Gastrocnemius medialis (tissue), 4 donors: ENCODE data around the gene DCHS1. TPM values are rescaled to one million over a fixed set of nuclear protein-coding genes. Genes with fewer than 3 reads are reported as not detected.

Experiments
- ATAC-seq, 2 donors: fragments of 150-250 bp; one replicate each; pipeline ENCODE4 v1.9.1; 2016
- DNase-seq, 2 donors: peaks; one replicate each; pipeline ENCODE4 v3.0.0-alpha.2; 2019
- H3K27ac ChIP-seq, 4 donors: fragments of 200-600 bp; sonication (generic); 1 replicate in 1 of 4; 2 replicates in 3 of 4; pipeline ENCODE4 v1.5.1; 2016 to 2018; ENCODE audit warnings: mild to moderate bottlenecking in 2 of 4, moderate library complexity in 1 of 4
- H3K27me3 ChIP-seq, 3 donors: fragments of 200-600 bp; sonication (generic) in 2 of 3; 1 replicate in 1 of 3; 2 replicates in 2 of 3; pipeline versions ENCODE4 v1.5.1 to v1.6.0; 2016 to 2019; ENCODE audit warnings: mild to moderate bottlenecking in 1 of 3, moderate library complexity in 1 of 3
- H3K36me3 ChIP-seq, 2 donors: fragments of 200-600 bp; sonication (generic) in 1 of 2; one replicate each; pipeline ENCODE4 v1.5.1; 2017 to 2018
- H3K4me1 ChIP-seq, 2 donors: fragments of 200-600 bp; sonication (generic) in 1 of 2; one replicate each; pipeline ENCODE4 v1.5.1; 2016 to 2017; ENCODE audit warnings: mild to moderate bottlenecking in 2 of 2
- H3K4me3 ChIP-seq, 4 donors: fragments of 200-600 bp; sonication (generic) in 3 of 4; 1 replicate in 1 of 4; 2 replicates in 3 of 4; pipeline ENCODE4 v1.5.1; 2016 to 2019; ENCODE audit warnings: mild to moderate bottlenecking in 2 of 4
- H3K9me3 ChIP-seq, 3 donors: fragments of 200-600 bp; sonication (generic) in 2 of 3; 1 replicate in 1 of 3; 2 replicates in 2 of 3; pipeline ENCODE4 v1.5.1; 2016 to 2019
- POLR2A ChIP-seq, 2 donors: fragments of 450-650 bp; IDR thresholded peaks; one replicate each; pipeline ENCODE4 v1.6.1; 2017; ENCODE audit warnings: antibody characterized with exemption in 2 of 2, mild to moderate bottlenecking in 2 of 2, moderate library complexity in 2 of 2
- in situ Hi-C, 4 donors: fragments of 200-750 bp; cut with MboI; loops; one replicate each; pipeline versions ENCODE4 v1.15.0 to v1.8.0; 2017; ENCODE audit warnings: low sequenced_read_pairs in 4 of 4
- intact Hi-C: fragments of 100-400 bp; cut with DNase I; formaldehyde crosslinking; loops from one replicate; pipeline ENCODE4 v1.15.1; 2023; ENCODE audit warnings: low total_unique reads
- total RNA-seq, 4 donors: library from RNA; depleted of rRNA; stranded (reverse); fragments of >200 nt; gene quantifications; one replicate each; pipeline versions ENCODE4 v1.1.0 to v1.2.3, GENCODE V29; 2016
- TF ChIP-seq, protein P1 (sequence below), 5 experiments: fragments of 450-650 bp in 3 of 5; fragments of 200-600 bp in 2 of 5; sonication (generic) in 2 of 5; IDR thresholded peaks in 4 of 5; conservative IDR thresholded peaks in 1 of 5; 1 replicate in 4 of 5; 2 replicates in 1 of 5; pipeline ENCODE4 v1.5.1; 2016 to 2019; ENCODE audit warnings: antibody characterized with exemption in 5 of 5, mild to moderate bottlenecking in 3 of 5, moderate library complexity in 3 of 5

Gene DCHS1
- total RNA-seq, 4 donors from 2014 or later: 1.5 to 3.8 (median 2.8) TPM

DNA sequence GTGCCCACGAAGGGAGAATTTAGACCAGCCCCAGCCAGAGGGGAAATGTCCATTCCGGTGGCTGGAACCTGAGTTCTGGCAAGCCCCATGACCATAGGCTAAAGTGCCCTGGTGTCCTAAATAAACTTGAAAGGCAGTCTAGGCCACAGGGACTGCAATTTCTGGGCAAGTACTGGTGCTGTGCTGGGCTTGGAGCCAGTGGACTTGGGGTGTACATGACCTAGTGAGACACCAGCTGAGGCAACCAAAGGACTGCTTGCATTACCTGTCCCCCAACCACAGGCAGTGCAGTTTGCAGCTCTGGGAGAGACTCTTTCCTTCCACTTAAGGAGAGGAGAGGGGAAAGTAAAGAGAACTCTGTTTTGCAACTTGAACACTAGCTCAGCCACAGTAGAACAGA, 75.9 kb downstream of the DCHS1 start:
- TF ChIP-seq, protein P1, sequence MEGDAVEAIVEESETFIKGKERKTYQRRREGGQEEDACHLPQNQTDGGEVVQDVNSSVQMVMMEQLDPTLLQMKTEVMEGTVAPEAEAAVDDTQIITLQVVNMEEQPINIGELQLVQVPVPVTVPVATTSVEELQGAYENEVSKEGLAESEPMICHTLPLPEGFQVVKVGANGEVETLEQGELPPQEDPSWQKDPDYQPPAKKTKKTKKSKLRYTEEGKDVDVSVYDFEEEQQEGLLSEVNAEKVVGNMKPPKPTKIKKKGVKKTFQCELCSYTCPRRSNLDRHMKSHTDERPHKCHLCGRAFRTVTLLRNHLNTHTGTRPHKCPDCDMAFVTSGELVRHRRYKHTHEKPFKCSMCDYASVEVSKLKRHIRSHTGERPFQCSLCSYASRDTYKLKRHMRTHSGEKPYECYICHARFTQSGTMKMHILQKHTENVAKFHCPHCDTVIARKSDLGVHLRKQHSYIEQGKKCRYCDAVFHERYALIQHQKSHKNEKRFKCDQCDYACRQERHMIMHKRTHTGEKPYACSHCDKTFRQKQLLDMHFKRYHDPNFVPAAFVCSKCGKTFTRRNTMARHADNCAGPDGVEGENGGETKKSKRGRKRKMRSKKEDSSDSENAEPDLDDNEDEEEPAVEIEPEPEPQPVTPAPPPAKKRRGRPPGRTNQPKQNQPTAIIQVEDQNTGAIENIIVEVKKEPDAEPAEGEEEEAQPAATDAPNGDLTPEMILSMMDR (IDR thresholded peaks at IDR 0.05 in 4 of 5, conservative IDR thresholded peaks at IDR 0.05 in 1 of 5): no peak
- no peak for TF ChIP-seq POLR2A (IDR thresholded peaks at IDR 0.05)
- H3K9me3 ChIP-seq: peaks cover 0 to 11% (median 0%) of the 10 kb centered on the region in 3 donors
- DNase-seq: no peak
- H3K27me3 ChIP-seq: no peaks in the 10 kb centered on the region
- intact Hi-C loops (no loop called here), in situ Hi-C loops (no loop called here)
- peaks cover 0 to 9% of the 10 kb centered on the region in 2 donors for H3K4me1 ChIP-seq
- H3K27ac ChIP-seq: no peak overlapping the region
- H3K4me3 ChIP-seq: no peak overlapping the region
- ATAC-seq: no peak
- H3K36me3 ChIP-seq: no peaks in the 10 kb centered on the region

DNA sequence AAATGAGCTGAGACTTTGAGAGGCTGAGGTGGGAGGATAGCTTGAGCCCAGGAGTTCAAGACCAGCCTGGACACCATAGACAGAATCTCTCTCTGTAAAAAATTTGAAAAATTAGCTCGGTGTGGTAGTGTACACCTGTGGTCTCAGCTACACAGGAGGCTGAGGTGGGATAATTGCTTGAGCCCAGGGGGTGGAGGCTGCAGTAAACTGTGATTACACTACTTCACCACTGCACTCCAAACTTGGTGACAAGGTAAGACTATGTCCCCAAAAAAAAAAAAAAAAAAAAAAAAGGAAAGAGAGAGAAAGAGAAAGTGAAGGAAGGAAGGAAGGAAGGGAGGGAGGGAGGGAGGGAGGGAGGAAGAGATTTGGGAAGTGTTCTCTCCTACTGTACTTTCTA, 77.5 kb downstream of the DCHS1 start:
- Histone ChIP-seq H3K4me1 (peaks cover 0 to 9% of the 10 kb centered on the region in 2 donors), H3K27me3 (no peaks in the 10 kb centered on the region), H3K4me3 (no peak overlapping the region), H3K9me3 (no peaks in the 10 kb centered on the region), H3K36me3 (peaks cover 0 to 3% of the 10 kb centered on the region in 2 donors), H3K27ac (no peak overlapping the region)
- DNase-seq: no peak
- TF ChIP-seq, protein P1 (IDR thresholded peaks at IDR 0.05 in 4 of 5, conservative IDR thresholded peaks at IDR 0.05 in 1 of 5): no peak
- TF ChIP-seq POLR2A (IDR thresholded peaks at IDR 0.05): no peak
- intact Hi-C loops (no loop called here), in situ Hi-C loops (no loop called here)
- ATAC-seq: no peak

DNA sequence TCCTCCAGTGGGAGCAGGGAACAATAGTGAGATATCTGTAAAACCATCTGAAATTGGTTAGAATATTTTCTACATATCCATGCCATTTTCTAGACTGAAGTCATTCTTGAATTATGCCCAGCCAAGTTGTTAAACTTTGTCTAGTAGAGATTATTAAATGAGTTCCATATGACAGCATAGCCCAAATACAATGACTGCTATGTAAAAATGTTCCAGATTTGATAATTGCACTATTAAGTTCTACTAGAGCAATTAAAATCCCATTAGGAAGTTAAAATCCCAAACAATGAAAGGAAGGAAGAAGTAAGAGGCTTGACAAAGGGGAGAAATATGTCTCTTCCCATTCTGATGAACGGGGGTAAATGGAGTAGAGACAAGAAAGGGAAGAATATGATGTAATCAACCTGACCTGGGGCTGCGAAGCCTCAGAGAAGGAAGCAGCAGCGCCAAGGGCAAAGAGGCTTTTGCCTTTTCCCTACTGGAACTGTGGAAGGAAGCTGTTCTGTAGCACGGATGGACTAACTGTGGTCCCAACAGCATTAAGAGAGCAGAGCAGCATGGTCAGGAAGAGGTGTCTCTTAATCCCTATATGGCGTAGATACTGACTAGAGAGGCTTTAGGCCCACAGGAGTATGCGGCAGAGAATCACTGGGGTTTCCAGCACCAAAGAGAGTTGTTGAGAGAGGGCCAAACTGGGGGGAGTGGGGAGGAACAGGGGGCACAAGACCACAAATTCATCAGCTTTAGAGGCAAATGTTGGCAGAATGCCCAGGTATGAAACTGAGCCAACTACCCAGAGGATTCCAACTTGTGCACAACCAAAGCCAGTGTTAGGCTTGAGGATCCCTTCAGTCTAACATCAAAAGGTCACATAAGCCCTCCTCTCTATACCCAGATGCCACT, 78.9 kb downstream of the DCHS1 start:
- no peak for ATAC-seq

DNA sequence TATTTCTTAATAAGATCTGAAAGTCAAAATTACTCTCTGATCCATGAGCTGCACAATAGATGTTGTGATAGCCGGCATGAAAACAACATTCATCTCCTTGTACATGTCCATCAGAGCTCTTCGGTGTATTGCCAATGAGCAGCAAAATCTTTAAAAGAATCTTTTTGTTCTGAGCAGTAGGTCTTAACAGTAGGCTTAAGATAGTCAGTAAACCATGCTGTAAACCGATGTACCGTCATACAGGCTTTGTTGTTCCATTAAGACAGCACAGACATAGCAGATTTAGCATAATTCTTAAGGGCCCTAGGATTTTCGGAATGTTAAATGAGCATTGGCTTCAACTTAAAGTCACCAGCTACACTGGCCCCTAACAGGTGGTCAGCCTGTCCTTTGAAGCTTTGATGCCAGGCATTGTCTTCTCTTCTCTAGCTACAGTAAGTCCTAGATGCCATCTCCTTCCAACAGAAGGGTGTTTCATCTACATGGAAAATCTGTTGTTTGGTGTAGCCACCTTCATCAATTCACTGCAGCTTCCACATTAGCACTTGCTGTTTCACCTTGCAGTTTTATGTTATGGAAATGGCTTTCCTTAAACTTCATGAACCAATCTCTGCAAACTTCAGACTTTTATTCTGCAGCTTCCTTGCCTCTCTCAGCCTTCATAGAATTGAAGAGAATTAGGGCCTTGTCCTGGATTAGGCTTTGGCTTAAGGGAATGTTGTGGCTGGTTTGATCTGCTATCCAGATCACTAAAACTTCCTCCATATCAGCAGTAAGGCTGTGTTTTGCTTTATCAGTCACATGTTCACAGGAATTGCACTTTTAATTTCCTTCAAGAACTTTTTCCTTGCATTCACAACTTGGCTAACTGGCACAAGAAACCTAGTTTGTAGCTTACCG, 80.5 kb downstream of the DCHS1 start:
- H3K4me1 ChIP-seq: peaks cover 6 to 9% of the 10 kb centered on the region in 2 donors
- H3K27me3 ChIP-seq: no peaks in the 10 kb centered on the region
- intact Hi-C loops: no loop called here

More for the DNA sequence above, 78.9 kb downstream of the DCHS1 start:
- in situ Hi-C loops (no loop called here), intact Hi-C loops (no loop called here)
- no peaks in the 10 kb centered on the region for H3K27me3 ChIP-seq
- DNase-seq: no peak
- peaks cover 1 to 9% of the 10 kb centered on the region in 2 donors for H3K4me1 ChIP-seq
- no peaks in the 10 kb centered on the region for H3K9me3 ChIP-seq
- H3K27ac ChIP-seq: peak overlapping the region; percentile 16 to 59 (median 22)
- no peak for TF ChIP-seq POLR2A (IDR thresholded peaks at IDR 0.05)
- TF ChIP-seq, protein P1 (IDR thresholded peaks at IDR 0.05 in 4 of 5, conservative IDR thresholded peaks at IDR 0.05 in 1 of 5): no peak
- H3K4me3 ChIP-seq: no peak overlapping the region
- peaks cover 0 to 3% of the 10 kb centered on the region in 2 donors for H3K36me3 ChIP-seq

More for the DNA sequence above, 80.5 kb downstream of the DCHS1 start:
- Histone ChIP-seq H3K36me3 (peaks cover 0 to 3% of the 10 kb centered on the region in 2 donors), H3K9me3 (no peaks in the 10 kb centered on the region), H3K4me3 (no peak overlapping the region), H3K27ac (no peak overlapping the region)
- DNase-seq: no peak
- TF ChIP-seq, protein P1 (IDR thresholded peaks at IDR 0.05 in 4 of 5, conservative IDR thresholded peaks at IDR 0.05 in 1 of 5): no peak
- no peak for TF ChIP-seq POLR2A (IDR thresholded peaks at IDR 0.05)
- in situ Hi-C loops: no loop called here
- ATAC-seq: no peak
